Limb (tissue), 2 donors: ENCODE results near the gene ACBD4.
"Not testable (repeated sequence)": the region's sequence is repeated elsewhere in the genome, so short reads cannot be mapped to it uniquely, and the experiment has no call there.

Source experiments
- DNase-seq, 2 donors: peaks; one replicate each; pipeline ENCODE4 v3.0.0-alpha.2; 2016; ENCODE audit errors: extremely low spot score in 2 of 2

Gene ACBD4

DNA sequence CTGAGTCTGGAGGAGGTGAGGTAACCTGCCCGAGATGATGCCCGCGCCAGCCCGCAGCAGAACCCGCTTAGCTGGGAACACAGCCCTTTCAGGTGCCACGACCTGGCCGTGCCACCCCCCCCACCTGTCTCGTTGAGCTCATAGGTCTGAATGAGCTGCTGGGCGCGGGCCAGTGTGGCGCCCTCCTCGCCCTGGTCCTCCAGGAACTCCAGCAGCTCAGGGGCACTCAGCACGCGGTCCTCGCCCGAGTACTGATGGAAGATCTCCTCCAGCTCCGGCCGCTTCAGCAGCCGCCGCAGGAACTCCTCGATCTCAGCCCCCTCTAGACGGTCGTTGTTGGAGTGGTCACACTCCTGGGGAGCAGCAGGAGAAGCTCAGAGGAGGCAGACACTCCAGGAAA lies 16.8 kb upstream of the ACBD4 start:
- DNase-seq: no peak

DNA sequence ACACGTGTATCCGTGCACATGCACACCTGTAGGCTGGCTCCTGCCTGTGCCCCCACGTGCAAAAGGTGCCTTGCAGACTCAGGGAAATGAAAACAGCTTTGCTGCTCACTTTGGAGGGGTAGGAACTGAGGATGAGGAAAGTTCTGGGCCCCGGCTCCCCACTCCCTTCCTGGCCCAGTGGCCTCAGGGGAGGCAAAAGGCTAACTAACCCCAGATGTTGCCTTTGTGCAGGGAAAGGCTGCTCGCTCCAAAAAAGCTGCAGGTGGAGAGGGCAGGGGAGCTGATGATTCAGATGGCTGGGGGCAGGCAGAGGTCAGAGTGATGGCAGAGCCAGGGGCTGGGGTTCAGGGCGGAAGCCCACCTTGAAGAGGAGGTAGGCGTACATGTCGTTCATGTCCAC lies 15.5 kb upstream of the ACBD4 start:
- DNase-seq: no peak

DNA sequence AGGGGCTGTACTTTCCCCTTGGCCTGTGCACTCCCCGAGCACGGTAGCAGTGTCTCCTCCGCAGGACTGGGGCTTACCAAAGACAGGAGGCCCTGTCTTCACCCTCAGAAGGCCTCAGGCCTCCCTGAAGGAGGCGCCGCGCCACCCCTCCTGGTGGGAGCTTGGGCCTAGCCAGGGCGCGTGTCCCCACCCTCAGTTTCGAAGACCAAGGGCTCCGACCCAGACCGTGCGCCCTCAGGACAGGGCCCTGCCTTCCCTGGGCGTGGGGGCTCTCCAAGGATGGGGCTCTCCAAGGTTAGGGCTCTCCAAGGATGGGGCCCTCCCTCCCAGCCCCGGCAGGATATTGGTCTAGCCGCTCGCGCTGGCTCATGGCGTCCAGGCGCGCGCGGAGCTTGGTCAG lies 14.9 kb upstream of the ACBD4 start:
- DNase-seq: no peak

DNA sequence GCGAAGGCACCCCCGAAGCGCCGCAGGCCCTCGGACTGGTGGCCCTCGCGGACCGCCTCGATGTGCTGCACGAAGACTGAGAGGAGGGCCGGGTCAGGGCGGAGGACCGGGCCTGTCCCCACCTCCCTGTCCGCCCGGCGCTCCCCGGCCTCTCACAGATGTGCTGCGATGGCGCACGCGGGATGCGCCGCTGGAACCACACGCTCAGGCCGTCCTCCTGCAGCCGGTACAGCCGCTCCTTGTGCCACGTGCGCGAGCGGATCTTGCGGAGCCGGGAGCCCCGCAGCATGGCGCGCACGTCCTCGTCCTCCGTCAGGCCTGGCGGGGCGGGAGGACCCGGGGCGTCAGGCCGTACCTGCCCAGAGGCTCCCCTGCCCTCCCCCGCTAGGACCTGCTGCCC lies 14.4 kb upstream of the ACBD4 start:
- no peak for DNase-seq

DNA sequence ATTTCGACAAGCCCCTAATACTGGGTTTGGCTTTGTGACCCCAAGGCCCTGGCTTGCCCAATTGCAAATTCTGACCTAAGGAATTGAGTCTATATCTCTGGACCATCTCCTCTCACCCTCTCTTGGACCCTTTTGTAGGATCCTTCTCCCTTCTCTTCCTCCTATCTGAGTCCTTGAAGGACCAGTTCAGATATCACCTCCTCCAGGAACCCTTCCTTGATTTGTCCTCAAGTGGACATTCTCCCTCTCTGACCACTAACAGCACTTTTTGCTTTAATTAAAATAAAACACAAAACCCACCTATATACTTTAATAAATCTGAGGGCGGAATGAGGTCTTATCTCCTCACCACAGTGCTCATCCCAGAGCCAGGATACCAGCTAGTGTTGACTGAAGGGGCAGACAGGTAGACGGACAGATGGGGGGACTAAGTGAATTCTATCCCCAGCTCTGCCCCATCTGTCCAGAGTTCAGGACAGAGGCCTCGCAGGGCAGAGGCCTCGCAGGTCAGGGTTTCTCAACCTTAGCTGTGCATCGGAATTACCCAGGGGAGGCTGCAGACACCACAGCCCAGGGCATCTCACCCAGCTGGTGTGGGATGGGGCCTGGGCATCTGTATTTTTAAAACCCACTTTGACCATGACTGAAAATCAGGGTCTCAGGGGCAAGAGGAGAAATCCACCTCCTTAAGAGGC lies 12.3 kb upstream of the ACBD4 start:
- no peak for DNase-seq

DNA sequence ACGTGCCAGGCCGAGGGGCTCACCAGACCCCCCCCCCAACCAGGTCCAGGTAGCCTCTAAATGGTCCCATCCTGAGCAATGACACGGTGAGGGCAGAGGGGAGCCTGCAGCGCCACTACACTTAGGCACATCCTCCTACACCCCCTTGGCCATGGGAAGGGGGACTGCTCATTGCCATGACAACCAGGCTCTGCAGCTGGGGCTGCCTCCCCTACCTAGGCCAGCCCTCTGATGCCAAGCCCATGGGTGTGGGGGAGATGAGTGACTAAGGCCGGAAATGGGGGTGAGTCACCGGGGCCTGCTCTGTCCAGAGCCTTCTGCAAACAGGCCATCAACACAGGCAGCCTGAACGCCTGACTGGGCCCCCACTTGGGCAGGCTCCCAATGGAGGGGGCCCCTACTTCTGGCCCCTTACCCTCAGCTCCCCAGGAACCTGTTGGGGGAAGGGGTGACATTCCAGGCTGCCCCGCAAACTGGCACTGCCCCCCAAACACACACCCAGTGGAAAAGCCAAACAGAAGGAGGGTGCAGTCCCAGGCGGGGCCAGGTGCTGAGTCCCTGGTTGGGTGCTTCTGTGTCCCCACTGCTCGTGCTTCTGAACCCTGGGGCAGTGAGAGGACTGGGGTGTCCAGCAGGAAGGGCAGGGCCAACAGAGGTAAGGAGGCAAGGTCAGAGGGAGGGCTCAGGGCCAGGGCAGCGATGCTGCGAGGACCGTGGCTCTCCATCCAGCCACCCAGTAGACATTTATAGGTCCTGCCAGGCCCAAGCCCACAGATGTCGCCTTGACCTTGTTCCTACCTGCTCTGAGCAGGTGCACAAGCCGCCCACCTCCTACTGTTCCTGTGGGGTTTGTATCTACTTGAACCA lies 11.3 kb upstream of the ACBD4 start:
- no peak for DNase-seq

DNA sequence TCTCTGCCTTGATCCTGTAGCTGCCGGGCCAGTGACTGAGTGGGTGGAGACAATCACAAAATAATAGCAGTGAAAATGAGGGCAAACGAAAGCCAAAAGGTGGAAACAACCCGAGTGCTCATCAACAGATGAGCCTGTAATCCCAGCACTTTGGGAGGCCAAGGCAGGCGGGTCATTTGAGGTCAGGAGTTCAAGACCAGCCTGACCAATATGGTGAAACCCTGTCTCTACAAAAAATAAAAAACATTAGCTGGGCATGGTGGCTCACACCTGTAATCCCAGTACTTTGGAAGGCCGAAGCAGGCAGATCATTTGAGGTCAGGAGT lies 10.7 kb upstream of the ACBD4 start:
- not testable (repeated sequence) for DNase-seq

DNA sequence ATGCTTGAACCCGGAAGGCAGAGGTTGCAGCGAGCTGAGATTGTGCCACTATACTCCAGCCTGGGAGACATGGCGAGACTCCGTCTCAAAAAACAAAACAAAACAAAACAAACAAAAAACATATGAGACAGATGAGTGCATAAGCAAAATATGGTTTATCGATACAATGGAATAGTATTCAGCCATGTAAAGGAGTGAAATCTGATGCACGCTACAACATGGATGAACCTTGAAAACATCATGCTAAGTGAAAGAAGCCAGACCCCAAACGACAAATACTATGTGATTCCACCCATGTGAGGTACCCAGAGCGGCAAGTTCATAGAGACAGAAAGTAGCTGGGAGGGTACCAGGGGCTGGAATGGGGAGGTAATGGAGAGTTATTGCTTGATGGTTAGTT lies 10.0 kb upstream of the ACBD4 start:
- DNase-seq: no peak

DNA sequence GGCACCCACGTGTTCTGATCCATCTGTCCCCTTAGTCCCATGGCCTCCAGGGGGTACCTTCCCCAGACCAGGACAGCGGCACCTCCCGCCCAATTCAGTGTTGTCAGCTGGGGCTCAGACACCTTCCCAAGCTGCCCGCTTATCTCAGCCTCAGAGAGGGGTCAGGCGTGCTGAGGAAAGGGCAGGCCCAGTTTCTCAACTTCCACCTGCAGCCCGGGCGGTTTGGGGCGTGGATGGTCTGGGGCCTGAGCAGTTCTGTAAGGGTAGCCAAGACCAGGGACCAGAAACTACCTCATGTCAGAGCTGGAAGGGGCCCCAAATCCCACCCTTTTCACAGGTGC lies 8.3 kb upstream of the ACBD4 start:
- DNase-seq: no peak

DNA sequence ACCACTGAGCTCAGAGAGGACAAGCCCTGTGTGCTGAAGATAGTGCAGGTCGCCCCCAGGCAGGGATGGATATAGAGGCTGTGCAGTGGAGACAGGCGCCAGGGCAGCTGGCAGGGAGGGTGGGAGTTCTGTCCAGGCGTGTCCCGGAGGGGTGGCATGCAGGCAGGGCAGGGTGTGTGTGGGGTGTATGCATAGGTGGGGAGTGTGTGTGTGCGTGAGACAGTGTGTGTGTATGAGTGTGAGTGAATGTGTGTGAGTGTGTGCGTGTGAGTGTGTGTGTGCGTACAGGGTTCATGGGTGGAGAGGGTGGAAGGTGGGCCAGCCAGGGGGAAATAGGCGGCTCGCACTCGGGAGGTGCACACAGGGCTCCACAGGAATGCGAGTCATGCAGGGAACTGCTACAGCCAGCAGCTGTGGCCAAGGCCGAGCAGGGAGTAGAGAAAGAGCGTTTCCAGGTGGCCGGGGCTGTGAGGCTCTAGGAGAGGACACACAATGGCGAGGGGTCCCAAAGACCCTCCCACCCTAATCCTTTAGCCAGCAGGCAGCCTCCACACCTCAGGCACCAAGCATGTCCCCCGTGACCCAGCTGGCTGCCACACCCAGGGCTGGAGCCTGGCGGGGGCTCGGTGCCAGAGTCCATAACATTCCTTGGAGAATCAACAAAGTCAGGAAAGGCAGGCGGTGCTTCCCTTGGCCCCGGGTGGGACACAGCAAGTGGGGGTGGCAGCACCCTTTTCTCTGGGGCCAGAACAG lies 7.8 kb upstream of the ACBD4 start:
- no peak for DNase-seq

DNA sequence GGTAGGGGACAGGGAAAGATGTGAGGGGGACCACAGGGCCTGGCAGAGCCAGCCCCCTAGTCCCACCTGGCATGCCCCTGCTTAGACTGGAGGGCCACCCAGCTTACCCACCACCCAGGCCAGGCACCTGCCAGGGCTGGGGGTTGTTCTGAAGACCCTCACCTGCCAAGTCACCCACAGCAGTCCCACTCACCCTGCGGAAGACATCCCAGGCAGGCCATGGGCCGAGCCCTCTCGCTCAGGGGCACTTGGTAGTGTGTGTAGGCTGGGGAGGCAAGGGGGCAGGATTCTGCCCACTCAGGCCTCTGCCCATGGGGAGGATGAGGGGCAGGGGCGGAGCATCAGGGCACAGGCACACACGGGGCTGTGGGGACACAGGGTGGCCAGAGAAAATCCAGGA lies 7.2 kb upstream of the ACBD4 start:
- DNase-seq: no peak

DNA sequence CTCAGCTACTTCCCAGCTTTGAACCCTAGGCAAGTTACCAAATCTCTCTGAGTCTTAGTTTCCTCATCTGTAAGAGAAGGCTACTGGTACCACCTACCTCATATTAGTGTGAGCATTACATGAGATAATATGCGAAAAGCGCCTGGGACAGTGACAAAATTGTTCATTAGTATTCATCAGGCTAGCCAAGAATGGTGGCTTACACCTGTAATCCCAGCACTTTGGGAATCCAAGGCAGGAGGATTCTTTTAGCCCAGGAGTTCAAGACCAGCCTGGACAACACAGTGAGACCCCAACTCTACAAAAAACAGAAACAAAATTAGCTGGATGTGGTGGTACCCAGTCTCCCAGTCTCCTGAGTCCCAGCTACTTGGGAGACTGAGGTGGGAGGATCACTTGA lies 6.5 kb upstream of the ACBD4 start:
- no peak for DNase-seq

DNA sequence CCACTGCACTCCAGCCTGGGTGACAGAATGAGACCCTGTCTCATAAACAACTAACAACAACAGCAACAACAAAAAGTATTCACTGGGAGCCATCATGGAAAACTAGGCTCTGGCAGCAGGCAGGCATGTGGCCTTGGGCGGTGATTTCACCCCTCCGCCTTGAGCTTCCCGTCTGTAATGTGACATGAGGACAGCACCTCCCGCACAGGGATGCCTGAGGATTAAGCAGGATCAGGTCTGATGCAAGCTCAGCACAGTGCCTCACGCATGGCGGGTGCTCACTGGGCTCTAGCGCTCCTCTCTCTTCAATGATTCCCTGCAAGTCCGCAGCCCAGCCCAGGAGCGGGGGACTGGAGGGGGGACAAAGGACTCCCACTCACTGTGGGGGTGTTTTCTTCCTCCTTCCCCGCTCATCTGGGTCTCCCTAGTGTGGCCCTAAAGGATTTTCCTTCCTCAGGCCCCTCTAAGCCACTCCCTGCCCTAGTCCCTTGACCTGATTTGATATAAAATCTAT lies 6.0 kb upstream of the ACBD4 start:
- DNase-seq: no peak

DNA sequence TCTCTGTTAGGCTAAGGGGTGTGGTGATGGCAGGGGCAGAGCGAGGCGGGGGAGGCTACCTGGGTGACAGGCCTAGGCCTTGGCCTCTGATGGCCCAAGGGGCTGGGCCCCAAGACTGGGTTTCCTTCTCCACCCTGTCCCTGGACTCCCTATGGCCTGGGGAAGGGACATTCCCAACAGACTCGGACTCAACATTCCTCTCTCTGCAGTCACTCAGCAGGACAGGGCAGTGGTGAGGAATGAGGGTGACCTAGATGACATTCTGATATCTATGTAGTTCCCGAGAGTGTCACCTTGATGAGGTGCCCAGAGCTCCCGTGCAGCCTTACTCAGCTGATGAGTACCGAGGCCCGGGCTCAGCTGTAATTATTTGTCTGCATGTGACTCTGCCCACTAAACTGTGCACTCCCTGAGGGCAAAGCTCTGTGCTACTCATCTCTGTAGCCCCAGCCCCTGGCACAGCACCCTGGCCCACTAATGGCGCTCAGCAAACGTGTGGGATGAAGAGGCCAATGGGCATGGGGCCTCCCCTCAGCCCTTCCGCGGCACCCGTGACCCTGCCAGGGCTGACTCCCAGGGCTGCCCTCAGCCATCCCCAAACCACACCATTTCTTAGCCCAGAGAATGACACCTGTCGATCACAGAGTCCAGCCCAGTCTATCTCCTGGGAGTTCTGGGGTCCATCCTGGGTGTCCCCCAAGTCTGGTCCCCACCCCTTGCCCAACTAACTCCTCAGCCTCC lies 5.4 kb upstream of the ACBD4 start:
- no peak for DNase-seq

DNA sequence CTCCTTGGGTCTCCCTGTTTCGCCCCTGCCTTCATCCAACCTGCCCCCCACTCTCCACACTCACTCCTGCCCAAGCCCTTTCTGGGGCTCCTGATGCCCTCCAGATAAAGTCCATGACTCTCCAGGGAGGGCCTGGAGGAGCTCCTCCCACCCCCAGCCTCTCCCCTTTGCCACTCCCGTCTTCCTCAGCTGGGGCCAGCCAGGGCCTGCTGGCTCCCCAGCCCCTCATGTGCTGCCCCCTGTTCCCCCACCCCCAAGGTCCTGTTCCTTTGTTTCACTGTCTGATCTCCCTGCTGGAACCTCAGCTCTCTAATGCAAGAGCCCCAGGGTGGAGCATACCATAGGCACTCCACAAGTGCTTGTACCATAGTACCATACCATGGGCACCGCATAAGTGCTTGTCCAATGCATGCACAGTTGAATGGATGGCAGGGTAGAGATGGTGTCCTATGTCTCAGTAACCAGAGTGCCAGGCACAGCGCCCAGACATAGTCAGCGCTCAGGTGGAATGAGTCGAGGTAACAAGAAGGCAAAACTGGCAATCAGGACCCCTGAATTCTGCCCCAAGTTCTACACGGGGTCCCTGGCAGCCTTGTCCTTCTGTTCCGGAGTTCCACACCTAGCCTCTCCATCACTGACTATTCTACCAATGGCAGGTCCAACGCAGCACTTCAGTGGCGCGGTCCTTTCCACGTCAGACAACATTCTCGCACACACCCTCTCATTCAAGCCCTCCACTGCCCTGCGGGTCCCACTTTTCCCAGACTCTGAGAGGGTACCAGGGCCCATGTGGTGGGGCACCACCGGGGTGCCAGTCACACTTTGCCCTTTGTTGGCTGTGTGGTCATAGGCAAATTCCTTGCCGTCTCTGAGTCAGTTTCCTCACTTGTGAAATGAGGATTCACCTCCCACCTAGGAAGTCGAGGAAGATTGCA lies 4.5 kb upstream of the ACBD4 start:
- DNase-seq: no peak

DNA sequence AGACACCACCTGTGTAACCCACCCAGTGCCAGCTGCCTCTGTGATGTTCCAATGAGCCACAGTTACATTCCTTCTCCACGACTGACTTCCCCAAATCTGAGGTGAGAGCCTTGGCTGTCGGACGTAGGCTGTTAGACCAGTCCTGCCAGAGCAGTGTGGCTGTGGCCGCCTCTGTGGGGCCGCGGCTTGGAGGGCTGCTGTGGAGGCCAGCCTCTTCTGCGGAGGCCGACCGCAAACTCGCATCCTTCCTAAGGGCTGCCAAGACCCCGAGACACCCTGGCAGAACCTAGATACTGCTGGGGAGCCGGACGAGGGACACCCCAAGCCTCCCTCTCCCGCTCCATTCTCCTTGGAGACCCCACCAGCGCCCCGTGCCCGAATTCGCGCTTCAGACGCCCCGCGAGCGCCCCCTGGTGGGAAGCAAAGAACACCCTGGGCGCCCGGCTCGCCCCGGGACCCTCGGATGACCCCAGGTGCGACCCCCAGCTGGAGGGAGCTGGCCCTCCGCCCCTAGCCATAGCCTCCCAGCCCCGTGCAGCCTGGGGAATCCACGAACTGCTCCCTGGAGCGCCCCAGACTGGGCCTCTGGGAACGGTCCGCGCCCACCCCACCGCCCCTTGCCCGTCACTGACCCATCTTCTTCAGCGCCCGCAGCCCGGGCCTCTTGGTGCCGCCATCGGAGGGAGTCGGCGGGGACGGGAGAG lies 3.7 kb upstream of the ACBD4 start:
- peak in 1 of 2 donors; percentile 86 for DNase-seq

DNA sequence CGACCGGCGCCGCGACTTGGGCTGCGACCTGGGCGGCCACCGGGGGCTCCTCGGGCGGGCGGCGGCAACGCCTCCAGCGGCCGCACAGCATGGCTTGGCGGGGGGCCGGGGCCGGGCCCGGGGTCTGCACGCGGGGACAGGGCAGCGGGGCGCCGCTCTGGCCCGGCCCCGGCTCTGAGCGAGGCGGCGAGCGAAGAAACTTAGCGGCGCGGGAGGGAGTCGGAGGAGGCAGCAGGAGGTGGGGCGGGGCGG lies 3.2 kb upstream of the ACBD4 start, which contains the start of gene PLCD3:
Gene PLCD3, minus strand, starts transcription at position 196 of the 252 bp plus-strand sequence. Its CDS starts 105 bp downstream, at position 91.
- no peak for DNase-seq

DNA sequence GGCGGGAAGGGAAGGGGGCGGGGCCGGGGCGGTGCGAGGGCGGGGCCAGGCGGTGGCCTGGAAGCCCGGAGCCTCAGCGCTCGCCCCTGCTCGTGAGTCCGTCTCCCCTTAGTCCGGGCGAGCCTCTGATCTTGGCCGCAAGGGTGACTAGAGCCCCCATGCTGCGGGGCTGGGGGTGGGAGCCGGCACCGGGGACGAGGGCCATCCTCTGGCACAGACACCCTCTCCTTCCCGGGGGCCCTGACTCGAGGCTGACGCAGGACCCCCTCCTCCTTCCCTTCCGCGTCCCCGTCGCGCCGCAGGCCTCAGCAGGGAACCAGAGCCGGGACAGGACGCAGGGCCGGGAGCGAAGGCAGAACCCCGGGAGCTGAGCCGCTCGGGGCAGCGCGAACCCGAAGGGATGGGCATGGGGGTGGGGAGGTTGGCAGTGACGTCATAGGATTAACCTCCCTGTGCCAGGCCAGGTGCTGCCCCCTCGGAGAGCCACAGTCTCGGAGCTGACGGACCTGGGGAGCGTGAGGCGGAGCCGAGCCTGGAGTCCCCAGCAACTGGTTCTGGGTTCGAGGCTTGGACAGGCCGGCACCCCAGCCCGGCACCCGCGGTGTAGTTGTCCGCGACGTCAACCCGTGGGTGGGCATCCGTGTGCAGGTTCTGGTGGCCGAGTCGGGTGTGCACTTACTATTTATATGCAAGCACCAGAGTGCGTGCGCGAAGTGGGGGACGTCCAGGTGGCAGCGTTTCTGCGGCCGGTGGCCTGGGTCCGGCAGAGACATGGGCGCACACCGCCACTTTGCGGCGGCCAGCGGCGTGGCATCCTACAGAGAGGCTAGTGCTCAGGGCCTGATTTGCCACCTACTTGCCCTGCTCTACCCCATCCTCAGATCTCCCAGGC lies 2.7 kb upstream of the ACBD4 start:
- DNase-seq: peak; percentile 73 to 94
